Measurements from ENCODE around the gene UPB1. TPM values are rescaled to one million over a fixed set of nuclear protein-coding genes. Genes with fewer than 3 reads are reported as not detected.
"Not testable (repeated sequence)": the region's sequence is repeated elsewhere in the genome, so short reads cannot be mapped to it uniquely, and the experiment has no call there.

The UPB1 gene
- total and polyA plus RNA-seq, 2 experiments from 2014 or later, result 0.13 TPM; not detected in 1

- TF ChIP-seq REST (IDR thresholded peaks at IDR 0.05; ENCODE audit: unreplicated experiment), result no peak
- TF ChIP-seq NANOG (IDR thresholded peaks at IDR 0.05; ENCODE audit: borderline replicate concordance), result no peak
- TF ChIP-seq CTCF (conservative IDR thresholded peaks at IDR 0.05; ENCODE audit: low read depth in 2 of 2), result no peak
- TF ChIP-seq EZH2 (IDR thresholded peaks at IDR 0.05; ENCODE audit: low read depth, unreplicated experiment), result no peak
Measured at GRCh38 chr22:24550902-24551435, 55.8 kb downstream of the UPB1 start (continued).

- peaks cover 33% of the 10 kb centered on the region for H4K20me1 ChIP-seq (replicated peaks; ENCODE audit: insufficient read depth)
Measured at GRCh38 chr22:24552503-24553286, 57.6 kb downstream of the UPB1 start.

More at GRCh38 chr22:24552503-24553286, 57.6 kb downstream of the UPB1 start:
- Mint-ChIP-seq H3K4me1 (peaks cover 22% of the 10 kb centered on the region), H3K27ac (peak overlapping the region; percentile 5; the same call in 1 of the 2 replicates), H3K4me3 (peak overlapping the region; percentile 98; the same call in 2 of the 3 replicates), H3K36me3 (ENCODE audit: low read depth) (peaks cover 27% of the 10 kb centered on the region)
- DNase-seq (ENCODE audit: low spot score); ATAC-seq; H3K27ac ChIP-seq (ENCODE audit: low read depth); H3K9me2 ChIP-seq (ENCODE audit: insufficient read depth); H3F3A ChIP-seq (replicated peaks; ENCODE audit: low read depth); H3K9me3 Mint-ChIP-seq; H3K27me3 Mint-ChIP-seq (ENCODE audit: insufficient read depth, low read depth, poor library complexity); H3K27me3 ChIP-seq (ENCODE audit: insufficient read depth); H2AFZ ChIP-seq; H3K36me3 ChIP-seq (ENCODE audit: insufficient read depth); H3K4me2 ChIP-seq: not testable (repeated sequence)
- Histone ChIP-seq H3K4me3 (peak overlapping the region; percentile 99; the same call in 1 of the 2 replicates), H3K79me2 (replicated peaks; ENCODE audit: insufficient read depth) (peaks cover 64% of the 10 kb centered on the region), H3K4me1 (ENCODE audit: insufficient read depth) (peaks cover 18% of the 10 kb centered on the region)
